Endodermal cell (in vitro differentiated cells): ENCODE results near the gene IL12RB2. TPM values are rescaled to one million over a fixed set of nuclear protein-coding genes. Genes with fewer than 3 reads are reported as not detected.

Source experiments
- DNase-seq: peaks from one replicate; pipeline ENCODE4 v3.0.0-alpha.2; 2017
- H3K27ac ChIP-seq: 2 replicates; pipeline ENCODE4 v1.5.1; 2013; ENCODE audit warnings: mild to moderate bottlenecking, low read depth, low read length, moderate library complexity
- H3K27me3 ChIP-seq: 2 replicates; pipeline ENCODE4 v1.6.1; 2013; ENCODE audit warnings: mild to moderate bottlenecking, low read length, moderate library complexity; ENCODE audit not compliant: insufficient read depth, control insufficient read depth, poor library complexity, severe bottlenecking
- H3K36me3 ChIP-seq: 2 replicates; pipeline ENCODE4 v1.7.0; 2013; ENCODE audit warnings: mild to moderate bottlenecking, low read length, moderate library complexity; ENCODE audit not compliant: control insufficient read depth, insufficient read depth
- H3K4me1 ChIP-seq: one replicate; pipeline ENCODE4 v1.7.0; 2013; ENCODE audit warnings: low read length; ENCODE audit not compliant: control insufficient read depth, insufficient read depth
- H3K4me3 ChIP-seq: 2 replicates; pipeline ENCODE4 v1.5.1; 2013; ENCODE audit warnings: mild to moderate bottlenecking, low read length, moderate library complexity
- H3K9ac ChIP-seq: 2 replicates; pipeline ENCODE4 v1.6.1; 2013; ENCODE audit warnings: mild to moderate bottlenecking, low read length, moderate library complexity; ENCODE audit not compliant: poor library complexity, severe bottlenecking; ENCODE audit errors: extremely low read depth
- H3K9me3 ChIP-seq: 2 replicates; pipeline ENCODE4 v1.6.1; 2013; ENCODE audit warnings: mild to moderate bottlenecking, low read length, moderate library complexity; ENCODE audit not compliant: control insufficient read depth
- H3K27ac Mint-ChIP-seq: 2 replicates; pipeline ENCODE4 v1.8.0; 2020; ENCODE audit warnings: mixed read lengths
- H3K27me3 Mint-ChIP-seq: 2 replicates; pipeline ENCODE4 v1.8.0; 2021; ENCODE audit warnings: mild to moderate bottlenecking, mixed read lengths; ENCODE audit not compliant: insufficient read depth
- H3K36me3 Mint-ChIP-seq: 2 replicates; pipeline ENCODE4 v1.8.0; 2020; ENCODE audit warnings: low read depth, mixed read lengths
- H3K4me1 Mint-ChIP-seq: 2 replicates; pipeline ENCODE4 v1.8.0; 2020; ENCODE audit warnings: mixed read lengths
- H3K4me3 Mint-ChIP-seq: 2 replicates; pipeline ENCODE4 v1.8.0; 2020; ENCODE audit warnings: mild to moderate bottlenecking, moderate library complexity, mixed read lengths
- H3K9me3 Mint-ChIP-seq: 2 replicates; pipeline ENCODE4 v1.8.0; 2020; ENCODE audit warnings: mild to moderate bottlenecking, mixed read lengths
- CTCF ChIP-seq: fragments of 200-600 bp; sonication (generic); conservative IDR thresholded peaks from 2 replicates; pipeline ENCODE4 v1.5.0; 2021; ENCODE audit warnings: antibody characterized with exemption, mild to moderate bottlenecking
- WGBS, 2 experiments: methylation state at CpG; one replicate each; pipeline versions ENCODE4 v1.1.5 to v1.1.7; 2013; ENCODE audit warnings: missing lambda C conversion rate in 2 of 2, mixed read lengths in 1 of 2; ENCODE audit not compliant: insufficient coverage in 1 of 2, insufficient read length in 1 of 2; 5-methylcytosine and 5-hydroxymethylcytosine counted together
- total RNA-seq, 2 donors: library from RNA; stranded (reverse); fragmentation: NEBNext Ultra II Directional in 1 of 2; extraction: Animal tissue kit (Norgen Biotek cat#: 25700) in 1 of 2; gene quantifications; 2 replicates in 1 of 2; 3 replicates in 1 of 2; pipeline ENCODE4 v1.2.1, GENCODE V29; 2021

The IL12RB2 gene
- total RNA-seq, 2 donors from 2014 or later = 0.29 TPM; not detected in 1

- no peaks in the 10 kb centered on the region for H3K9me3 Mint-ChIP-seq
- 93 to 96% methylated on average over 4 to 5 of the region's 5 CpGs for WGBS, 2 experiments
- no peak overlapping the region for H3K4me3 Mint-ChIP-seq
- TF ChIP-seq CTCF = no peak
- H3K36me3 Mint-ChIP-seq = no peaks in the 10 kb centered on the region
- H3K4me3 ChIP-seq = no peak overlapping the region
- no peak overlapping the region for H3K9ac ChIP-seq
- DNase-seq = no peak
- no peaks in the 10 kb centered on the region for H3K36me3 ChIP-seq
- peaks cover 1% of the 10 kb centered on the region for H3K4me1 Mint-ChIP-seq
- H3K27ac ChIP-seq = no peak overlapping the region
- H3K27me3 Mint-ChIP-seq = peaks cover 7% of the 10 kb centered on the region
- no peaks in the 10 kb centered on the region for H3K27me3 ChIP-seq
- H3K9me3 ChIP-seq = no peaks in the 10 kb centered on the region
- no peaks in the 10 kb centered on the region for H3K4me1 ChIP-seq
- H3K27ac Mint-ChIP-seq = no peak overlapping the region
Observed at GRCh38 chr1:67280696-67281095, 27.0 kb upstream of the IL12RB2 start.

GRCh38 chr1:67281244-67281643, 26.4 kb upstream of the IL12RB2 start:
- 94 to 100% methylated on average over 1 to 3 of the region's 3 CpGs for WGBS, 2 experiments
- no peak overlapping the region for H3K27ac Mint-ChIP-seq

GRCh38 chr1:67285780-67286488, 21.7 kb upstream of the IL12RB2 start:
- H3K9ac ChIP-seq = no peak overlapping the region
- no peak overlapping the region for H3K4me3 ChIP-seq
- H3K4me1 ChIP-seq = no peaks in the 10 kb centered on the region
- Mint-ChIP-seq H3K9me3 (peaks cover 4% of the 10 kb centered on the region), H3K4me3 (no peak overlapping the region), H3K36me3 (no peaks in the 10 kb centered on the region), H3K27ac (no peak overlapping the region), H3K27me3 (peaks cover 23% of the 10 kb centered on the region), H3K4me1 (no peaks in the 10 kb centered on the region)
- peaks cover 5% of the 10 kb centered on the region for H3K9me3 ChIP-seq
- 86 to 91% methylated on average over 6 to 8 of the region's 8 CpGs for WGBS, 2 experiments
- no peak overlapping the region for H3K27ac ChIP-seq
- no peaks in the 10 kb centered on the region for H3K36me3 ChIP-seq
- no peaks in the 10 kb centered on the region for H3K27me3 ChIP-seq
- TF ChIP-seq CTCF = no peak
- no peak for DNase-seq

More at GRCh38 chr1:67281244-67281643, 26.4 kb upstream of the IL12RB2 start:
- no peak for DNase-seq
- no peaks in the 10 kb centered on the region for H3K4me1 ChIP-seq
- H3K27ac ChIP-seq = no peak overlapping the region
- no peaks in the 10 kb centered on the region for H3K36me3 ChIP-seq
- no peaks in the 10 kb centered on the region for H3K27me3 ChIP-seq
- no peak overlapping the region for H3K9ac ChIP-seq
- no peak overlapping the region for H3K4me3 ChIP-seq
- peaks cover 7% of the 10 kb centered on the region for H3K27me3 Mint-ChIP-seq
- no peaks in the 10 kb centered on the region for H3K9me3 Mint-ChIP-seq
- no peaks in the 10 kb centered on the region for H3K36me3 Mint-ChIP-seq
- H3K4me1 Mint-ChIP-seq = peaks cover 1% of the 10 kb centered on the region
- no peaks in the 10 kb centered on the region for H3K9me3 ChIP-seq
- H3K4me3 Mint-ChIP-seq = no peak overlapping the region
- TF ChIP-seq CTCF = no peak
